HG02884 (cell line): Measurements from ENCODE around the gene MRAP.

Experiments used
- ATAC-seq: cut with Tn5 transposase; IDR thresholded peaks from one replicate; pipeline ENCODE4 v1.9.1; 2021; ENCODE audit warnings: mild to moderate bottlenecking, moderate library complexity; ENCODE audit not compliant: unreplicated experiment

The MRAP gene

GRCh38 chr21:32347351-32347750 lies 48.7 kb downstream of the MRAP start:
- ATAC-seq = no peak

GRCh38 chr21:32347977-32348376 lies 49.3 kb downstream of the MRAP start:
- ATAC-seq = no peak

- no peak for ATAC-seq
These were observed 50.1 kb downstream of the MRAP start for GRCh38 chr21:32348604-32349332.

- no peak for ATAC-seq
These were observed 50.8 kb downstream of the MRAP start for GRCh38 chr21:32349333-32349944.

DNA sequence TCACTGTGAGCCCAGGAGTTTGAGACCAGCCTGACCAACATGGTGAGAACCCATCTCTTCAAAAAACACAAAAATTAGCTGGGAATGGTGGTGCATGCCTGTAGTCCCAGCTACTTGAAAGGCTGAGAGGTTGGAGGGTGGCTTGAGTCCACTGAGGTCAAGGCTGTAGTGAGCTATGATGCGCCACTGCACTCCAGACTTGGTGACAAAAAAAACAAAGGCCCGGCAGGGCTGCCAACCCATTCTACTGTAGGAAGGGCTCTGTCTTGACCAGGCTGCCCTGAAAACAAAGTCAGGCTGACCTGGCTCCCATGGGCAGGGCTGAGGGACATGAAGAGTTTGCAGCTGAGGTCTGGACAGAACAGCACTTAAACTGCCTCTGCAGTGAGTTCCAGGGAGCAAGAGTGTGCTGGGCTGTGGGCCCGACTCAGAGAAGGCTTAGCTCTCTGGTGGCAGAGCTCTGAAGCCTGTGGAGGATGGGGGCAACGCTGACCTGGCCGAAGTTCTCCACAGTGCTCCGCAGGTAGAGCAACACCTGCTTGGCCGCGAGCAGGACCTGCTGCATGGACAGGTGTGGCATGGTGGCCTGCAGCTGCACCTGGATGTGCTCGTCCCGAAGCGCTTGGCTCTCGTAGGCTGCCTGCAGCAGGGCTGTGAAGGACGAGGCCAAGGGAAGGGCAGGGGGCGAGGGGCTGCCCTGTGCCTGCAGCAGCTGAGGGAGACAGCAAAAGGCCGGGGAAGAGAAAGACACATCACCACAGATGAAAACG lies 51.7 kb downstream of the MRAP start:
- no peak for ATAC-seq

GRCh38 chr21:32350981-32351380 lies 52.3 kb downstream of the MRAP start:
- ATAC-seq = no peak

DNA sequence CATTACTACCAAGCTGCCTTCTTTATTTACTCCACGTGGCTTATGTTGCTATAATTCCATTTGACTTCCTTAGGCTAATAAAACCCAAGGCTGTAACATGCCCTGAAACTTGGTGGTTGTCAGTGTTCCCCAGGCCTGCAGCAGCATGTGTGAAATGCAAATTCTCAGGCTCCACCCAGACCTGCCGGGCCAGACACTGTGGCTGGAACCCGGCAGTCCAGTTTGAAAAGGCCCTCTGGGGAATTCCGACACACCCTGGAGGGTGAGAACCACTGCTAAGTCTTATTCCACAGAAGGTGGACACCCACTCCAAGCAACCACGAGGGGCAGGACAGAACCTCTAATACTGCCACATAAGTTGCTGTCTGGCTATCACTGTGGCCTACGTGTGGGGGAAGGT lies 52.8 kb downstream of the MRAP start:
- ATAC-seq = no peak

- ATAC-seq = no peak
These were observed 53.9 kb downstream of the MRAP start for GRCh38 chr21:32352526-32352925.

DNA sequence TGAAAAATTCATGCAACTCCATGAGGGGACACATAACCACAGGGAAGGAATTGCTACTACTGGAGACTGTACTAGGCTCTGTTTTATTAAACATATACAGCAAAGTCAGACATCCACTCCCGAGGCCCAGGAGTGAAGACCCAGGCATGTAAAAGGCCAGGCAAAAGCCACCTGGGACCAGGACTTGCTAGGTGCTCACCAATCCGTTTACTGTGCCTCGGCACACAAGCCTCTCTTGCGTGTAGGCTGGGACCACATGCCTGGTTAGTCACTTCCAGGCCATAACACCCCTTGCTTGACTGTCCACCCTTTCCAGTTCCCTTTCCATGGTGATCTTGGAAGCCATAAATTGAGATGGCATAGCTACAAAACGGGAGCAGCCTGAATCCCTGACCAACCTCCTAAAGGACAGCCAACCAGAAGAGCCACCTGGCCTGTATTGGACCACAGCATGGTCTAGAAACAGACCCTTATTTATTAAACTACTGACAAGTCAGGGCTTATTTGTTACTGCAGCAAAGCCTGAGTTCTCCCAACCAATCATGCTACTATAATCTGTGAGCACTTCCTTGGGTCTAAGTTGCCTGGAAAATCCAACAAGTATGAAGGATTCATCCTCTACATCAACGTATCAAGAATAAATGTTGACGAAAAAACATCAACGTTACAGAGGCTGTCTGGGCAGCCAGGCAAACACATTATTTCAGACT lies 54.5 kb downstream of the MRAP start:
- no peak for ATAC-seq

DNA sequence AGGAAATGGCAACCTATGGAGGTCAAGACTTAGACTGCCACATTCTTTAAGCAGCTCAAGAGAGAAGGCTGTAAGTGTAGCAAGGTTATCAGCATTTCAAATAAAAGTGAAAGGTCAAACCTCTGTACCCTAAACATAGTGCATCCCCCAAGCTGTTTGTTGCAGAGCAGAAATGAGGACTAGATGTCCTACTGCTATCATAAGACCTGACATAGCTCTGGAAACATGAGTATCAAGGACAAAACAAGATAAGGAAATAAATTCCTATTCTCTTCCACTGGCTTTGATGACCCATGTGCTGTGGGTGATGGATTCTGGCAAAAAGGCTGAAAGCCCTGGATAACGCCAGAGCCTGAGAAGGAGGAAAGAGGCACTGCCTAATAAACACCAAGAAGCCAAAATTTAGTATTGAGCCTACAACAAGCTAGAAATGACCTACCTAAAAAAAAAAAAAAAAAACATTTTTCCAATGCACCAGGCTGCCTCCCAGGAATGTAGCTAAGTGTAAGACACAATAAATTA lies 58.3 kb downstream of the MRAP start:
- no peak for ATAC-seq

DNA sequence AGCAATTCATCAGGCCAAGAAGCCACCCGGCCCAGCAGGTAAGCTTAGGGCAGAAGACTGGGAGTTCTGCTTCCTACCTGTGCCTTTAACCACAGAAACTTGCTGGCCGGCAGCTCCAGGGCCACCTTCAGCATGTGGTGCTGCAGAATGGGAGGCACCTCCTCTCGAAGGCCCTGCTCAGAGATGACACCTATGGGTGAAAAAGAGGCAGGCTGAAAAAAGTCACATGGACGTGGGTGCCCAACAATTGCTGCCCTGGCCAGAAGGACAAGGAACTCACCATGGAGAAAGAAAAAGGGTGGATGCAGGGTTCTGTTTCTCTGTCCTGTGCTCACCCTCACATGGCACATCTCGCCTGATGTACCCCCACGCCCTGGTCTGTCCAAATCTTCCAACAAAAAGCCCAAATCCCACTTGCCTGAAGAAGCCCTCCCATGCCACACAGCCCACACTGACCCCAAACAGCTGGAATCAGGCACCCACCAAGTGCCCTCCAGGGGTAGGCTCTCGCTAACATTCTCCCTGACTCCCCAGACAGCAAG lies 61.1 kb downstream of the MRAP start:
- no peak for ATAC-seq

- no peak for ATAC-seq
These were observed 61.8 kb downstream of the MRAP start for GRCh38 chr21:32360401-32360975.
